Activated T-cell treated with anti-CD3 and anti-CD28 coated beads for 48 hours (primary cell): ENCODE results near the gene MRRF.
"Not testable (repeated sequence)": the region's sequence is repeated elsewhere in the genome, so short reads cannot be mapped to it uniquely, and the experiment has no call there.

Source experiments
- DNase-seq: peaks from one replicate; pipeline ENCODE4 v3.0.0-alpha.2; 2020; ENCODE audit warnings: low read depth

The MRRF gene

GRCh38 chr9:122277285-122277897 lies 12.7 kb downstream of the MRRF start:
- no peak for DNase-seq

- DNase-seq: no peak
Observed at GRCh38 chr9:122281368-122281767, 16.7 kb downstream of the MRRF start.

GRCh38 chr9:122286764-122287163 lies 22.1 kb downstream of the MRRF start:
- no peak for DNase-seq

DNA sequence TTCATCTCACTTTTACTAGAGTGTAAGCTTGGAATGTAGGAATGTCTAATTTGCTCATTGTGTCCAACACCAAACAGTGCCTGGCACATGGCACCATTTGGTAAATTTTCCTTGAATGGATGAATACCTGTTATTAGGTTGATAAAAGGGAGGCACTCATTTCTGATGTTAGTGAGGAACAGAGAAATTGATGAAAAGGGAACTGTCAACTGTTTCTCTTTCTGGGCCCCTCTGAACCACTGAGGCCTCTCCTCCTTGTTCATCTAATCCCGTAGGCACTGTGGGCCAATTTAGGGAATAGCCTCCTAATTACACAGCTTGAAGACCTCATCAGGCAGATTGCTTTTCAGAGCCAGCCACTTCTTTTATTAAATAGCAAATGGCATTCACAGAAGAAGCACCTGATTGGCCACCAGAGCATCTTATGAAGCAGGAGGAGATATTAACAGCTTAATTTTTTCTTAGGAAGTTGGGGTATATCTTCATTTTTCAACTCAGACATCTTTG lies 22.6 kb downstream of the MRRF start:
- DNase-seq: no peak

DNA sequence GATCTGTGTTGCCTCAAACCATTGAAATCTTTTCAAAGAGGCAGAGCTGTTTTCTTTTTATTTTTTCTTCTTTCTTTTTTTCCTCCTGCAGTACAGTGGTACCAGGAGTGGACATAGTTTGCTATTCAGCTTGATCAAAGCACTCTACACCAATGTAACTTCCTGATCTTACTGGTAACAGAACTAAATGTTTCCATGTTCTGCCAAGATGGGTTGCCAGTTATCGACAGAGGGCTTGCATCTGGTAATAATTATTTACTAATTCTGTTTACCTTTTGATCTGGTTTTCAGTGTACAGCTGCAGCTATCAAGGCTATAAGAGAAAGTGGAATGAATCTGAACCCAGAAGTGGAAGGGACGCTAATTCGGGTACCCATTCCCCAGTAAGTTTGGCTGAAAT lies 26.8 kb downstream of the MRRF start:
- DNase-seq: no peak

- DNase-seq: no peak
Observed at GRCh38 chr9:122294531-122294930, 29.8 kb downstream of the MRRF start.

DNA sequence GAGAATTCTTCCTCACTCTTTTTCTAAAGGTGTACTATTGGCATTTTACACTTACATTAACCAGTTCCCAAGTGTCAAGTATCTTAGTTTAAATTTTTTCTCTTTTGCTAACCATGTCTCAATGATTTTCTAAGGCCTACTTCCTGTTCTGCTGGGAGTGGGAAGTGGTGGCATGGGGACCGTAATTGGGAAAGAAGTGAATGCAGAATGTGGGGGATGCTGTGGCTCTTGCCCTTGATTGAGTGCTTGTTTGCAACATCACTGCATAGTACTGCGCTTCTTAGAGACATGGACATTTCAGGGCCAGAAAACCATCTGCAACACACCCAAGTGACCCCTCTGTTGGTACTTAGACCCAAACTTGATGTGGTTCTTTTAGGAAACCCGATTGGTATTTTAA lies 32.8 kb downstream of the MRRF start:
- DNase-seq: no peak

GRCh38 chr9:122302237-122303093 lies 37.8 kb downstream of the MRRF start:
- DNase-seq: no peak

GRCh38 chr9:122307061-122307460 lies 42.4 kb downstream of the MRRF start:
- DNase-seq: no peak

DNA sequence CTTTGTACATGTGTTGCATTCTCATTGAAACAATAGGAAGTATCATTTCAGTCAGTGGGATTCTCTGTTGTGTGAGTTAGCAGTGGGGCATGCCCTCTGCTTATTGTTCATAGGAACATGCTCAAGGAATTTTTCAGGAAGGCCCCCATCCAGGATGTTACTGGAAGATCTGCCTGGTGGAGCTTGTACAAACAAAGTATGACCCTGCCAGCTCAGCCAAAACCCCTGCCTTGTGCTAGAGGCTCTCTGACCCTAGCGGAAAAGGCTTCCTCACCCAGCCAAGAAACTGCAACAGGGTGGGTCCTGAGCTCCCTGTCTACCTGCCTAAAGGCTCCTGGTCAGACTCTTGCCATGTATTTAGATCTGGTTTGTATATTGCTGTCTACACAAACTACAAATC lies 43.2 kb downstream of the MRRF start:
- no peak for DNase-seq

GRCh38 chr9:122309861-122310260 lies 45.2 kb downstream of the MRRF start:
- DNase-seq: no peak

- DNase-seq: no peak
Observed at GRCh38 chr9:122314165-122314564, 49.5 kb downstream of the MRRF start.

- DNase-seq: no peak
Observed at GRCh38 chr9:122315534-122315933, 50.9 kb downstream of the MRRF start.

DNA sequence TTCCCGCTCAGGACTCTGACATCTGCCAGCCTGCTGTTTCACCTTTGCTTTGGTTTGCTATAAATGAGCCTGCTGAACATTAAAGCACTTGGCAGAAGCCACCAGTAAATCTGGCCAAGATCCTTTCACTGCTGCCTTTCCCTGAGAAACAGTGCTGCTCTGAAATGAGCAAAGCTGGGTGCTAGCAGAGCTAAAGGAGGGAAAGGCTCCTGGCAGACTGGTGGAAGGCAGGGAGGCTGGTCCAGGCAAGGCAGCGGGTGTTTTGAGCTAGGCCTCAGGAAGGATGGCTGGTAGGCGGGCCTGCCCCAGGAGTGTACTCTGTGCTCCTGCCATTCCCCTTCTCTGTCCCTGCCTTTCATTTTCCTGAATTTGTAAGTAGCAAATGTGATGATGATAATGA lies 53.6 kb downstream of the MRRF start:
- no peak for DNase-seq

GRCh38 chr9:122320413-122320881 lies 55.8 kb downstream of the MRRF start:
- DNase-seq: no peak

- DNase-seq: no peak
Observed at GRCh38 chr9:122322553-122322952, 57.9 kb downstream of the MRRF start.

DNA sequence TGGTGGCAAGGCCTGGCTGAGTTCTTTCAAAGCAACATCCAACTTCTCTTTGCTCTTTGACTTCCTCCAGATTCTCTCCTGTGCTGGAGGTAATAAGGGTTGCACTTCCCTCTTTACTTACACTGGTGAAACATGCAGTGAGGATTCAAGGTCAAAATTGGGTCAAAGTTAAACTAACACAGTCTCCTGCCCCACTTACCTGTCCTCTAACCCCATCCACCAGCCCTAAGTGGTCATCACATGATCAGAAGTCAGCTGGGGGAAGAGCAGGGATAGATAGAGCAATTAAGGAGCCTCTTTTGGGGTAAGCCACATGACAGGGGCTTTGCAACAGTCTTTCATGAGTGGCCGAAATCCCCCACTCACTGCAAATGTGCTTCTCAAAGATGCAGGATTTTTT lies 60.0 kb downstream of the MRRF start:
- DNase-seq: not testable (repeated sequence)

GRCh38 chr9:122325124-122325523 lies 60.4 kb downstream of the MRRF start:
- no peak for DNase-seq

DNA sequence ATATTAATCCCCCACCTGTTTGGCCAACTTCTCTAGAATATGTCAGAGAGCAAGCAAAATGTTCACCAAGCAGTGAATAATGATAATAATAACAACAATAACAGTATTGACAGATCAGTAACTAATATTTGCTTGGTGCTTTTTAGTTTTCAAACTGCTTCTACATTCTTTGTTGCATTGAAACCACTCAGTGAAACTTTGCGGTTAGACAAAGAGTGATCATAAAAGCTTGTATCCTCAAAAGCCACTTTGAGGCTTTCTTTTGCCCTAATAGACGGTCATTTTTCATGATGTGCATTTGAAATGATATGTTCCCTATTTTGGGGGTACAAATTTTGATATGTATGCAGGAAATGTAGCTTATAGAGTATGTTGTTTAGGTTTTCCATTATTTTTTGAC lies 62.5 kb downstream of the MRRF start:
- no peak for DNase-seq

DNA sequence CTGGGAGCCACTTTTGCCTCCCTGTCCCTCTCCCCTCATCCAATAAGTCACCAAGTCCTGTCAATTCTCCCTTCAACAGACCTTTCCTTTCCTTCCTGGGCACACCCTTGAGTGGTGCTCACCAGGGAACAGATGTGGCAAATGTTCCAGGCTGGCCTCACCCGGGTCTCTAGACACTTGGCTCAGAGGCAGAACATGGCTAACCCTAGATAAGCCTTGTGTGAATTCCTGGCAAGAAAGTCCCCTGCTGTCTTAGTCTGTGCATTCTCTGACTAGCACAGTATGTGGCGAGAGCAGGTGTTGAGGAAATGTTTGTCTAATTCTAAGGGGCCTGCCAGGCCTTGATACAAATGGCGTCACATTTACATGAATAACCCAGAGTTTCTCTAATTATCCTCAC lies 64.9 kb downstream of the MRRF start:
- DNase-seq: no peak

DNA sequence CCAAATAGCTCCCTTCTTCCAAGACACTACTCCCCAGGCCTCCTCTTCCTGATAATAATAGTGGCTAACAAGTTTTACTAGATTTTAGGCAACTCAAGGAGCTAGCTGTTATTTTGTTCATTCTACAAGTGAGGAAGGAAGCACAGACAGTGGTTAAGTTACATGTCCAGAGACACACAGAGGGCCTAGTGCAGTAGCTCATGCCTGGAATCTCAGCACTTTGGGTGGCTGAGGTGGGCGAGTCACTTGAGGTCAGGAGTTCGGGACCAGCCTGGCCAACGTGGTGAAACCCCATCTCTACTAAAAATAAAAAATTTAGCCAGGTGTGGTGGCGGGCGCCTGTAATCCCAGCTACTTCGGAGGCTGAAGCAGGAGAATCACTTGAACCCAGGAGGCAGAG lies 65.8 kb downstream of the MRRF start:
- not testable (repeated sequence) for DNase-seq

- DNase-seq: no peak
Observed at GRCh38 chr9:122331523-122331927, 66.8 kb downstream of the MRRF start.

- no peak for DNase-seq
Observed at GRCh38 chr9:122332083-122332482, 67.4 kb downstream of the MRRF start.
